Measurements from ENCODE around the gene CYP26B1.

CYP26B1 gene

GRCh38 chr2:72155151-72155550 is 7.5 kb upstream of the CYP26B1 start:
- no peak for DNase-seq (ENCODE audit: low read depth, low spot score)

- peak; percentile 2 for DNase-seq (ENCODE audit: low read depth, low spot score)
These were observed 6.8 kb upstream of the CYP26B1 start for GRCh38 chr2:72154386-72154975.

GRCh38 chr2:72153924-72154323 is 6.3 kb upstream of the CYP26B1 start:
- DNase-seq (ENCODE audit: low read depth, low spot score), result peak; percentile 0

GRCh38 chr2:72153026-72153791 is 5.5 kb upstream of the CYP26B1 start:
- peak; percentile 0 for DNase-seq (ENCODE audit: low read depth, low spot score)

- DNase-seq (ENCODE audit: low read depth, low spot score), result no peak
These were observed 3.2 kb upstream of the CYP26B1 start for GRCh38 chr2:72150861-72151356.

- peak; percentile 89 for DNase-seq (ENCODE audit: low read depth, low spot score)
These were observed 2.6 kb upstream of the CYP26B1 start for GRCh38 chr2:72150157-72150860.

GRCh38 chr2:72149556-72150156 is 2.0 kb upstream of the CYP26B1 start:
- no peak for DNase-seq (ENCODE audit: low read depth, low spot score)

- DNase-seq (ENCODE audit: low read depth, low spot score), result peak; percentile 35
These were observed 1.3 kb upstream of the CYP26B1 start for GRCh38 chr2:72148837-72149555.

GRCh38 chr2:72148003-72148836 is 558 bp upstream of the CYP26B1 start:
- DNase-seq (ENCODE audit: low read depth, low spot score), result no peak

GRCh38 chr2:72146347-72147302 is 1.0 kb downstream of the CYP26B1 start:
- peak; percentile 22 for DNase-seq (ENCODE audit: low read depth, low spot score)

GRCh38 chr2:72145658-72146329 is 1.9 kb downstream of the CYP26B1 start:
- DNase-seq (ENCODE audit: low read depth, low spot score), result no peak

GRCh38 chr2:72145289-72145657 is 2.4 kb downstream of the CYP26B1 start:
- DNase-seq (ENCODE audit: low read depth, low spot score), result no peak

- DNase-seq (ENCODE audit: low read depth, low spot score), result peak; percentile 73
These were observed 2.9 kb downstream of the CYP26B1 start for GRCh38 chr2:72144632-72145288.

GRCh38 chr2:72144274-72144631 is 3.4 kb downstream of the CYP26B1 start:
- no peak for DNase-seq (ENCODE audit: low read depth, low spot score)

GRCh38 chr2:72143441-72144273 is 4.0 kb downstream of the CYP26B1 start:
- DNase-seq (ENCODE audit: low read depth, low spot score), result peak; percentile 33

- peak; percentile 59 for DNase-seq (ENCODE audit: low read depth, low spot score)
These were observed 4.9 kb downstream of the CYP26B1 start for GRCh38 chr2:72142570-72143440.

All from ELF-1 (cell line).